ENCODE data around the gene NRXN3. TPM values are rescaled to one million over a fixed set of nuclear protein-coding genes. Genes with fewer than 3 reads are reported as not detected.

Gene NRXN3
- total RNA-seq, 1 experiment from 2014 or later: not detected

- no peak overlapping the region for H3K4me2 ChIP-seq
- H4K20me1 ChIP-seq (ENCODE audit: insufficient read depth): no peaks in the 10 kb centered on the region
- POLR2A ChIA-PET (ENCODE audit: unreplicated experiment): no interaction called here
- TF ChIP-seq EZH2 (IDR thresholded peaks at IDR 0.05; ENCODE audit: low read depth): no peak
- TF ChIP-seq CTCF (conservative IDR thresholded peaks at IDR 0.05): no peak
- no peak overlapping the region for H3K4me3 ChIP-seq
- no peaks in the 10 kb centered on the region for H3K4me1 ChIP-seq (replicated peaks; ENCODE audit: insufficient read depth)
- intact Hi-C loops (cut with micrococcal nuclease; ENCODE audit: unreplicated experiment): no loop called here
- DNase-seq: no peak
- H3K9me3 ChIP-seq (ENCODE audit: insufficient read depth, low read depth): no peaks in the 10 kb centered on the region
- no peaks in the 10 kb centered on the region for H3K9me2 ChIP-seq (ENCODE audit: insufficient read depth)
- no peaks in the 10 kb centered on the region for H3K36me3 ChIP-seq (ENCODE audit: low read depth)
- H3K79me2 ChIP-seq (ENCODE audit: low read depth): no peaks in the 10 kb centered on the region
- peaks cover 56% of the 10 kb centered on the region for H3K27me3 ChIP-seq (ENCODE audit: insufficient read depth, low read depth)
- CTCF ChIA-PET: no interaction called here
- H2AFZ ChIP-seq: no peak overlapping the region
- no peaks in the 10 kb centered on the region for H3F3A ChIP-seq (ENCODE audit: insufficient read depth, low read depth)
- BruUV-seq (replicated peaks): no TSS peak
- no peak overlapping the region for H3K27ac ChIP-seq
Measured at GRCh38 chr14:78873581-78873980, 703.4 kb downstream of the NRXN3 start.

GRCh38 chr14:78875049-78875448 is 704.9 kb downstream of the NRXN3 start:
- H3K79me2 ChIP-seq (ENCODE audit: low read depth): no peaks in the 10 kb centered on the region
- H3K36me3 ChIP-seq (ENCODE audit: low read depth): no peaks in the 10 kb centered on the region
- intact Hi-C loops (cut with micrococcal nuclease; ENCODE audit: unreplicated experiment): no loop called here
- no peaks in the 10 kb centered on the region for H4K20me1 ChIP-seq (ENCODE audit: insufficient read depth)
- no peaks in the 10 kb centered on the region for H3K4me1 ChIP-seq (replicated peaks; ENCODE audit: insufficient read depth)
- H3K9me2 ChIP-seq (ENCODE audit: insufficient read depth): no peaks in the 10 kb centered on the region
- POLR2A ChIA-PET (ENCODE audit: unreplicated experiment): no interaction called here
- H3K9me3 ChIP-seq (ENCODE audit: insufficient read depth, low read depth): no peaks in the 10 kb centered on the region
- peaks cover 47% of the 10 kb centered on the region for H3K27me3 ChIP-seq (ENCODE audit: insufficient read depth, low read depth)
- no peaks in the 10 kb centered on the region for H3F3A ChIP-seq (ENCODE audit: insufficient read depth, low read depth)
- H3K4me2 ChIP-seq: no peak overlapping the region
- CTCF ChIA-PET: no interaction called here
- TF ChIP-seq EZH2 (IDR thresholded peaks at IDR 0.05; ENCODE audit: low read depth): no peak
- no peak for TF ChIP-seq CTCF (conservative IDR thresholded peaks at IDR 0.05)
- BruUV-seq (replicated peaks): no TSS peak
- no peak overlapping the region for H3K4me3 ChIP-seq
- no peak for DNase-seq
- H2AFZ ChIP-seq: no peak overlapping the region
- no peak overlapping the region for H3K27ac ChIP-seq

GRCh38 chr14:78885884-78886283 is 715.7 kb downstream of the NRXN3 start:
- no peak overlapping the region for H3K4me3 ChIP-seq
- H3K27ac ChIP-seq: no peak overlapping the region
- H3F3A ChIP-seq (ENCODE audit: insufficient read depth, low read depth): no peaks in the 10 kb centered on the region
- H3K4me2 ChIP-seq: no peak overlapping the region
- intact Hi-C loops (cut with micrococcal nuclease; ENCODE audit: unreplicated experiment): no loop called here
- POLR2A ChIA-PET (ENCODE audit: unreplicated experiment): no interaction called here
- H3K9me2 ChIP-seq (ENCODE audit: insufficient read depth): no peaks in the 10 kb centered on the region
- no peaks in the 10 kb centered on the region for H3K36me3 ChIP-seq (ENCODE audit: low read depth)
- no peak for TF ChIP-seq CTCF (conservative IDR thresholded peaks at IDR 0.05)
- TF ChIP-seq EZH2 (IDR thresholded peaks at IDR 0.05; ENCODE audit: low read depth): no peak
- no peaks in the 10 kb centered on the region for H3K4me1 ChIP-seq (replicated peaks; ENCODE audit: insufficient read depth)
- peaks cover 26% of the 10 kb centered on the region for H3K27me3 ChIP-seq (ENCODE audit: insufficient read depth, low read depth)
- H3K9me3 ChIP-seq (ENCODE audit: insufficient read depth, low read depth): no peaks in the 10 kb centered on the region
- no peak overlapping the region for H2AFZ ChIP-seq
- BruUV-seq (replicated peaks): no TSS peak
- CTCF ChIA-PET: no interaction called here
- no peaks in the 10 kb centered on the region for H3K79me2 ChIP-seq (ENCODE audit: low read depth)
- no peaks in the 10 kb centered on the region for H4K20me1 ChIP-seq (ENCODE audit: insufficient read depth)
- DNase-seq: no peak

Data from PC-9 (cell line).